ENCODE results near the gene PYGO1.
A peak's percentile ranks its signal among the peaks of the same experiment; 100 is the strongest.
"Not testable (repeated sequence)": the region's sequence is repeated elsewhere in the genome, so short reads cannot be mapped to it uniquely, and the experiment has no call there.

Gene PYGO1

GRCh38 chr15:55499151-55499550, 89.0 kb downstream of the PYGO1 start:
- no peak for DNase-seq

GRCh38 chr15:55498109-55498938, 89.8 kb downstream of the PYGO1 start:
- peak; percentile 68 for DNase-seq

- DNase-seq = no peak
Measured at GRCh38 chr15:55496716-55497115, 91.4 kb downstream of the PYGO1 start.

- no peak for DNase-seq
Measured at GRCh38 chr15:55494931-55495330, 93.2 kb downstream of the PYGO1 start.

GRCh38 chr15:55488952-55489600, 99.1 kb downstream of the PYGO1 start:
- not testable (repeated sequence) for DNase-seq

Measured in activated CD4-positive, alpha-beta T cell treated with anti-CD3 and anti-CD28 coated beads, Interleukin-2, amount 50 U/mL, for 1 hour (primary cell).